Urothelium cell line (cell line): ENCODE measurements around the gene ARG1.

ENCODE experiments used
- DNase-seq: peaks from one replicate; pipeline ENCODE4 v3.0.0; 2011; ENCODE audit warnings: low spot score, mixed read lengths
- FAIRE-seq: peaks from 2 replicates; lab custom pipeline; 2011; peaks lifted over from hg19 to GRCh38; lab: Jason Lieb, UNC

ARG1 gene

GRCh38 chr6:131581523-131581922 is 8.5 kb downstream of the ARG1 start:
- DNase-seq (no peak), FAIRE-seq (no peak)

DNA sequence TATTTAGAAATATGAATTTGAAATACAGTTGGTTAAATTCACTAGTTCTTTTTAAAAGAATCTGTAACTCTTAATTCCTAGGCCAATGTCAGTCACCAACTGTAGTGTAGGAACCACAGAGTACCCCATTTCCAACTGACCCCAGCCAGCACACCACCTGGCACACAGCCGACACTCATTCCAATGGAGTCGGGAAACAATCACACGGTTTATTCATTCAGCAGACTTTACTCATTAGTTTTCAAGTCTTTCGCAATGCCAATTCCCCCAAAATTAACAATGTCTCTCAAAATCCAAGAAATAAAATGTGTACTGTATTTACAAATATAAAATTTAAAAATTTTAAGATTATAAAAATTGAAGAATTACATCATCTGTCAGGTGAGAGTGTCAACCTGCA is 13.5 kb downstream of the ARG1 start:
- FAIRE-seq (no peak), DNase-seq (no peak)

DNA sequence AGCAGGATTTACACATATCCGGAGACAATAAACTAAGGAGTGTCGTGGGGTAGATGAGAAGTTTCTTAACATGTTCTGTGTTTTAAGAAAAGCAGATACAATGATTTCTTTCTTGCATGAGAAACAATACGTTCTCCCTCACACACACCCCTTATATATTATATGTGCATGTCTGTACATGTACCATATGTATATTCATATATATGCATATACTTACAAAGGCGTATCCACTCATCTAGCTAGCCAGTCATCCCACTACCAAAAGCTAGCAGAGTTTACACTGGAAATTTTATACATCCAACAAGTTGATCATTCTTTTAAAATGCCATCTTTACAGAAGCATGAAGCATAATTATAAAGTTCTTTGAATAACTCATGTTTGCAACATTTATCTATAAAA is 14.9 kb downstream of the ARG1 start:
- FAIRE-seq (no peak), DNase-seq (no peak)

- DNase-seq (no peak), FAIRE-seq (no peak)
Measured at GRCh38 chr6:131588643-131589042, 15.6 kb downstream of the ARG1 start.

- FAIRE-seq (no peak), DNase-seq (no peak)
Measured at GRCh38 chr6:131592935-131593334, 19.9 kb downstream of the ARG1 start.

- DNase-seq (no peak), FAIRE-seq (no peak)
Measured at GRCh38 chr6:131594074-131594473, 21.0 kb downstream of the ARG1 start.

DNA sequence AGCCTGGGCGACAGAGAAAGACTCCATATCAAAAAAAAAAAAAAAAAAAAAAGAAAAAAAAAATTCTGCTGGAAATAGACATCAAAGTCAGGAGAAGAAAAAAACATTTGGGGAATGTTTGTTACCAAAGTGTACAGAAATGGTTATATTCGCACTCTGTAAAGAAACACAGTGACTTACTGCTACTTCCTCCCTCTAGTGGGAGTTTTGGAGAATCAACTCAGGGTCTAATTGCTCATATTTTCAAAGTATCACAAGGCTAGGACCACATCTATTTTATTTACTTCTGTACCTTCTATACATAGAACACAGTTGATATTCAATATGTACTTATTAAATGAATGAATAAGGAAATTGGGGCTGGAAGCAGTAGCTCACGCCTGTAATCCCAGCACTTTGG is 24.4 kb downstream of the ARG1 start:
- peak; percentile 4 for DNase-seq
- FAIRE-seq = no peak

GRCh38 chr6:131600716-131601115 is 27.7 kb downstream of the ARG1 start:
- DNase-seq (no peak), FAIRE-seq (no peak)

GRCh38 chr6:131602781-131603312 is 29.8 kb downstream of the ARG1 start:
- DNase-seq = no peak
- FAIRE-seq = no peak

DNA sequence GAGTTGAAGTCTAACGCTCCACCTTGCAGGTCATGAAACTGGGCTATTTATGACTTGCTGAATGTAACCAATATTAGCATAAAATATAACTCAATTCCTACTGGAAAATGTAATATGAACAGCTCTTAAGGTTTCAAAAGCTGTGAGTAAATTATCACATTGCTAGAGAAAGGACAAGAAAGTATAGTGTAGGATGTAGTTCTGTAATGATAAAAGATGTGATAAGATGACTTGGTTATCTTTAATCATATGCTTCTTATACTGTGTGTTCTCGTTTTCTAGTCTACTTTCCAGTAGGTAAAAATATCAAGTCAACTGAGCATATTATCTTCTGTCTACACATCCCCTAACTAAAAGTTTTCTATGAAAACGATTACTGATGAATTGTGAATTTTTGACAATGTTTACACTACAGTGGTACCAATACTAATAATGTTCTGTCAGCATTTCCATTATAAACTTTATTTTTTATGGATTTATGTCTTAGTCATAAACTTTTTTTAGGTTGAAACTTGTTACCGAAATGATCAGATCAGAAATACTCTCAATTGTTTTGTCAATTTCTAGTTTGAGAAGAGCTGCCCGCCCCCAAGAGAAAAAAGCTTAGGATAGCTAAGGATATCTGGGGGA is 40.4 kb downstream of the ARG1 start:
- no peak for FAIRE-seq
- DNase-seq = no peak

DNA sequence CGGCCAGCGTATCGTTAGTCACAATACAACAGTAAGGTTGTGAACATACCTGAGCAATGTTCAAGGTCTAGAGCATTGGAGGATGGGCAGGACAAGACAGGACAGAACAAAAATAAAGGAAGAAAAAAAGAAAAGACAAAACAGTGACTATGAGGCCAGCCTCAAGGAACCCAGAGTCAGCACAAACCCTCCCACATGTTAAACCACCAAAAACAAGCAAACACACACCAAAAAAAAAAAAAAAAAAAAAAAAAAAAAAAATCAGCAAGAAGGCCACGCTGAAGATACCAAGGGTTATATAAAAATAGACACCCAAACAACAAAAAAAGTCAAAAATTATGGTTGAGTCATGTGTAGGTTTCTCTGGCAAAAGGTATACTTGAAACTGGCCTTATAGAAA is 42.2 kb downstream of the ARG1 start:
- DNase-seq (no peak), FAIRE-seq (no peak)

DNA sequence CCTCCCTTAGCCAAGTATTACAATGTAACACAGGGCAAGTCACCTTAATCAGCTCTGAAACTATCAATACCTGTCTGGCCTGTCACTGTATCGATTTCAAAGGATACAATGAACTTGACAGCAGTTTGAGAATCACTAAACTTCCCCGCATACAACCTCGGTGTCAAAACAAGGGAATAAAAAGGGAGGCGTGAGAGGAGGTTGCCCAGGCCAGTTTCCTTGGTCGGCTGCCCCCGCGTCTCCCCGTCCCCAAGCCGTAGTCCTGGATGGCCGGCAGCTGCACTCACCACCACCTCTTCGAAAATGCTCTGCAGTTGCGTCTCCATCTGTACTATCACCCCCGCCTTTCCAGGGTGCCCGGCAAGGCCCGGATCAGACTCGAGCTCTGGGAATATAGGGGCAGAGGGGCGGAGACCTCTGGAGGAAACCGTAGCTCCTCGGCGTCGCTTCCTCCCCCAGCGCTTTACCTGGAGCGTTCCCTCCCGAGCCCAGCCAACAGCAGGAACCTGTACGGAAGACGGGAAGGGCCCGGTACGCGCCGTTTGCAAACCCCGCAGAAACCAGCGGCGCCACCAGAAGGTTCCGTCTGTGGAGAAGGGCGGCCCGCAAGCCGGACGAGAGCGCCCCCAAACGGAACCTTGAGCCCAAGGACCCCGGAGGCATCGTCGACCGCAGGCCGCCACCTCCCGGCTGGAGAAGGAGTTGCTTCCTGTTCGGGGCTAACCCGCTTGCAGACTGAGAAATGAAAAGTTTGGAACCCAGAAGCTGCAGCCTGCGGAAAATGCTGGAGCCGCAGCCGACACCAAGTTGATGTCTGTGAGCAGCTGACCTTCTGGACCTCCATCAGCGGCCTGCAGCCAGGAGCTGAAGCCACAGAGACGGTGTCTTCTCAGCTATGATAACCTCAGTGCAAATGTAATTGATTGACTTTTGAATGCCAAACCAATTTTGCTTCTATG is 55.0 kb downstream of the ARG1 start, which contains the start of gene MED23:
Gene MED23, minus strand, starts transcription at position 519 of the 959 bp plus-strand sequence. Its CDS starts 193 bp downstream, at position 326.
- peak; percentile 92 for DNase-seq
- no peak for FAIRE-seq

- FAIRE-seq (no peak), DNase-seq (no peak)
Measured at GRCh38 chr6:131628726-131629125, 55.7 kb downstream of the ARG1 start.

DNA sequence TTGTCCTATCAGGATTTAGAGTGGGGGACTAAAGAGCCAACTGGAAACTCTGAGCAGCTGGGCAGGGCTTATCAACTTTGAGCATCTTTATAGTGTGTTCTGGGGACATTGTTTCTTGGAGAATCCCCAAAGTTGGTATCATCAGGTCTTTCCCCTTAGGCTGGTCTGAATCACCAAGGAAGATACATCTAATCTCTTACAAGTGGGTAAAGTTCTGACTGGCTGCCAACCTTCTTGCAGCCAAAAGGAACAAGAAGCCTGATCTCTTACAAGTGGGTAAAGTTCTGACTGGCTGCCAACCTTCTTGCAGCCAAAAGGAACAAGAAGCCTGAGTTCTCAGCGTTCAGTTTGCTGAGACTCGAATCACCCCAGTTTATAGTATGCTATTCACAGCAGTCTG is 56.6 kb downstream of the ARG1 start:
- FAIRE-seq (no peak), DNase-seq (no peak)

- no peak for FAIRE-seq
- no peak for DNase-seq
Measured at GRCh38 chr6:131631625-131632289, 58.7 kb downstream of the ARG1 start.
